HCT116 (cell line): ENCODE data around the gene SNX25. TPM values are rescaled to one million over a fixed set of nuclear protein-coding genes. Genes with fewer than 3 reads are reported as not detected.

Source experiments
- ATAC-seq: fragments of 200-7000 bp; cut with Tn5 transposase; 2 replicates; pipeline ENCODE4 v1.9.1; 2020; ENCODE audit warnings: mild to moderate bottlenecking, moderate library complexity
- BruUV-seq: library from RNA; stranded (reverse); fragments of 400-500 nt; replicated peaks from 2 replicates; lab custom pipeline; 2021; lab: Mats Ljungman, UMichigan
- CTCF ChIA-PET: fragments of 300-600 bp; sonication (Branson Sonifier 250); formaldehyde crosslinking; loops from one replicate; lab custom pipeline; 2021; ENCODE audit warnings: antibody characterized with exemption; lab: Charles Lee
- POLR2A ChIA-PET: fragments of 300-600, 350-600 bp; sonication (Branson Sonifier 250); formaldehyde crosslinking; loops from one replicate; lab custom pipeline; 2021; ENCODE audit warnings: antibody characterized with exemption; lab: Charles Lee
- RAD21 ChIA-PET, 2 experiments: fragments of 300-600 bp; sonication (Branson Sonifier 250); formaldehyde crosslinking; loops; one replicate each; lab custom pipeline; 2023; ENCODE audit warnings: low total read pairs in 2 of 2; ENCODE audit not compliant: uncharacterized antibody in 2 of 2, unreplicated experiment in 2 of 2, low non-redundant PET in 1 of 2; lab: Charles Lee
- DNase-seq: peaks from one replicate; pipeline ENCODE4 v3.0.0-alpha.2; 2010; ENCODE audit warnings: low read depth, low spot score
- H2AFZ ChIP-seq: fragments of 200-600 bp; shearing (Covaris generic), sonication (generic); 2 replicates; pipeline ENCODE4 v1.6.1; 2017; ENCODE audit warnings: low read depth, mixed run types, mixed read lengths, antibody characterized with exemption, low read length; ENCODE audit not compliant: poor library complexity, severe bottlenecking
- H3K27ac ChIP-seq: 2 replicates; pipeline ENCODE4 v1.5.1; 2012; ENCODE audit warnings: low read depth, low read length
- H3K27me3 ChIP-seq: fragments of 200-600 bp; sonication (generic); 2 replicates; pipeline ENCODE4 v1.6.1; 2016; ENCODE audit warnings: mixed run types, low read length, mixed read lengths; ENCODE audit not compliant: insufficient read depth
- H3K36me3 ChIP-seq, 2 experiments: fragments of 200-500 bp in 1 of 2; fragments of 200-600 bp in 1 of 2; sonication (Bioruptor generic) in 1 of 2; sonication (generic) in 1 of 2; 2 replicates each; pipeline versions ENCODE4 v1.5.1 to v1.6.1; 2014 to 2016; ENCODE audit warnings: low read length in 2 of 2, inconsistent platforms in 1 of 2, mixed read lengths in 1 of 2, mixed run types in 1 of 2; ENCODE audit not compliant: insufficient read depth in 2 of 2, control insufficient read depth in 1 of 2
- H3K4me1 ChIP-seq, 2 experiments: fragments of 200-600 bp in 1 of 2; sonication (generic) in 1 of 2; 2 replicates each; pipeline versions ENCODE4 v1.5.1 to v1.6.1; 2012 to 2017; ENCODE audit warnings: low read length in 2 of 2, inconsistent platforms in 1 of 2, mild to moderate bottlenecking in 1 of 2, mixed read lengths in 1 of 2, mixed run types in 1 of 2, moderate library complexity in 1 of 2; ENCODE audit not compliant: insufficient read depth in 2 of 2, control insufficient read depth in 1 of 2
- H3K4me2 ChIP-seq: fragments of 200-600 bp; sonication (generic); 2 replicates; pipeline ENCODE4 v1.6.1; 2017; ENCODE audit warnings: mixed run types, low read length, mixed read lengths
- H3K4me3 ChIP-seq, 2 experiments: fragments of 200-600 bp in 1 of 2; sonication (generic) in 1 of 2; replicated peaks in 1 of 2; 2 replicates each; pipeline ENCODE4 v1.5.1; 2011 to 2016; ENCODE audit warnings: low read length in 2 of 2, control low read depth in 1 of 2, low read depth in 1 of 2, mild to moderate bottlenecking in 1 of 2, mixed read lengths in 1 of 2, mixed run types in 1 of 2
- H3K79me2 ChIP-seq: fragments of 200-600 bp; sonication (generic); 2 replicates; pipeline ENCODE4 v1.6.1; 2017; ENCODE audit warnings: mild to moderate bottlenecking, mixed run types, low read length, moderate library complexity, mixed read lengths; ENCODE audit not compliant: insufficient read depth
- H3K9ac ChIP-seq: fragments of 200-600 bp; sonication (generic); 2 replicates; pipeline ENCODE4 v1.6.1; 2016; ENCODE audit warnings: low read length, mixed read lengths
- H3K9me2 ChIP-seq: fragments of 200-600 bp; sonication (generic), shearing (Covaris generic); 2 replicates; pipeline ENCODE4 v1.6.1; 2017; ENCODE audit warnings: mixed run types, mild to moderate bottlenecking, moderate library complexity; ENCODE audit not compliant: insufficient read depth
- H3K9me3 ChIP-seq, 2 experiments: fragments of 200-500 bp in 1 of 2; fragments of 200-600 bp in 1 of 2; sonication (Bioruptor generic) in 1 of 2; sonication (generic) in 1 of 2; 2 replicates each; pipeline ENCODE4 v1.6.1; 2014 to 2017; ENCODE audit warnings: low read length in 2 of 2, mixed read lengths in 2 of 2, inconsistent platforms in 1 of 2, low read depth in 1 of 2, mild to moderate bottlenecking in 1 of 2, mixed run types in 1 of 2, moderate library complexity in 1 of 2; ENCODE audit not compliant: control insufficient read depth in 1 of 2, insufficient read depth in 1 of 2
- H4K20me1 ChIP-seq: fragments of 200-600 bp; sonication (generic), shearing (Covaris generic); 2 replicates; pipeline ENCODE4 v1.6.1; 2017; ENCODE audit warnings: mixed run types, mild to moderate bottlenecking, moderate library complexity; ENCODE audit not compliant: insufficient read depth
- ATF3 ChIP-seq: IDR thresholded peaks from 2 replicates; pipeline ENCODE4 v1.6.1; 2012
- CEBPB ChIP-seq: IDR thresholded peaks from 2 replicates; pipeline ENCODE4 v1.6.1; 2012; ENCODE audit warnings: low read depth
- CTCF ChIP-seq, 3 experiments: fragments of 200-600 bp in 1 of 3; sonication (generic) in 1 of 3; IDR thresholded peaks in 2 of 3; conservative IDR thresholded peaks in 1 of 3; 2 replicates each; pipeline ENCODE4 v1.5.1; 2012 to 2017; ENCODE audit warnings: low read depth in 2 of 3, low read length in 2 of 3, antibody characterized with exemption in 1 of 3, borderline replicate concordance in 1 of 3, control low read depth in 1 of 3, mild to moderate bottlenecking in 1 of 3, mixed read lengths in 1 of 3, mixed run types in 1 of 3, moderate library complexity in 1 of 3; ENCODE audit not compliant: insufficient read depth in 1 of 3
- EZH2phosphoT487 ChIP-seq: fragments of 200-600 bp; IDR thresholded peaks from 2 replicates; pipeline ENCODE4 v1.6.1; 2018; ENCODE audit warnings: antibody characterized with exemption, borderline replicate concordance
- FOSL1 ChIP-seq: IDR thresholded peaks from 2 replicates; pipeline ENCODE4 v1.6.1; 2012; ENCODE audit warnings: low read depth
- JUND ChIP-seq: IDR thresholded peaks from 2 replicates; pipeline ENCODE4 v1.6.1; 2012
- MAX ChIP-seq: IDR thresholded peaks from 2 replicates; pipeline ENCODE4 v1.6.1; 2012
- POLR2AphosphoS5 ChIP-seq: IDR thresholded peaks from 2 replicates; pipeline ENCODE4 v1.6.1; 2011; ENCODE audit warnings: mild to moderate bottlenecking, low read depth, low read length, moderate library complexity
- RAD21 ChIP-seq: IDR thresholded peaks from 2 replicates; pipeline ENCODE4 v1.6.1; 2012; ENCODE audit warnings: low read depth, mild to moderate bottlenecking
- SP1 ChIP-seq: IDR thresholded peaks from 2 replicates; pipeline ENCODE4 v1.6.1; 2012; ENCODE audit warnings: low read depth
- SRF ChIP-seq: IDR thresholded peaks from 2 replicates; pipeline ENCODE4 v1.6.1; 2012; ENCODE audit warnings: low read depth
- YY1 ChIP-seq: IDR thresholded peaks from 2 replicates; pipeline ENCODE4 v1.6.1; 2011; ENCODE audit warnings: low read length, low read depth, moderate library complexity, mild to moderate bottlenecking; ENCODE audit not compliant: insufficient replicate concordance; ENCODE audit errors: extremely low read depth
- ZBTB33 ChIP-seq: IDR thresholded peaks from 2 replicates; pipeline ENCODE4 v1.6.1; 2011; ENCODE audit warnings: mild to moderate bottlenecking, low read length, moderate library complexity; ENCODE audit not compliant: insufficient replicate concordance; ENCODE audit errors: extremely low read depth
- ZFX ChIP-seq: fragments of 450-650 bp; IDR thresholded peaks from 2 replicates; pipeline ENCODE4 v1.6.1; 2017
- intact Hi-C: fragments of 100-400 bp; cut with micrococcal nuclease; formaldehyde crosslinking; loops from 2 replicates; pipeline ENCODE4 v1.10.0; 2022
- total RNA-seq: library from RNA; stranded (reverse); gene quantifications from one replicate; pipeline ENCODE4 v1.2.1, GENCODE V29; 2021; ENCODE audit not compliant: unreplicated experiment
- TF ChIP-seq, protein P1 (sequence below): IDR thresholded peaks from 2 replicates; pipeline ENCODE4 v1.6.1; 2012; ENCODE audit warnings: low read depth

The SNX25 gene
- total RNA-seq, 1 experiment from 2014 or later, result 20.9 TPM

GRCh38 chr4:185221491-185221890 is 12.1 kb downstream of the SNX25 start:
- Histone ChIP-seq H3K36me3 (no peaks in the 10 kb centered on the region), H3K4me2 (no peak overlapping the region), H3K4me3 (no peak overlapping the region), H2AFZ (no peak overlapping the region), H3K27me3 (no peaks in the 10 kb centered on the region), H3K27ac (no peak overlapping the region), H3K9ac (no peak overlapping the region), H3K79me2 (peaks cover 59% of the 10 kb centered on the region), H3K9me3 (no peaks in the 10 kb centered on the region)
- no TSS peak for BruUV-seq
- ATAC-seq (no peak), DNase-seq (no peak)
- TF ChIP-seq ATF3 (no peak), MAX (no peak), EZH2phosphoT487 (no peak), ZBTB33 (no peak), YY1 (no peak), CEBPB (no peak), SRF (no peak), POLR2AphosphoS5 (no peak), CTCF (IDR thresholded peaks at IDR 0.05 in 2 of 3, conservative IDR thresholded peaks at IDR 0.05 in 1 of 3; ENCODE audit: borderline replicate concordance in 1 of 3, insufficient read depth in 1 of 3, low read depth in 2 of 3, low read length in 2 of 3) (no peak), SP1 (no peak), ZFX (no peak), JUND (no peak), RAD21 (no peak), FOSL1 (no peak)
- TF ChIP-seq, protein P1, sequence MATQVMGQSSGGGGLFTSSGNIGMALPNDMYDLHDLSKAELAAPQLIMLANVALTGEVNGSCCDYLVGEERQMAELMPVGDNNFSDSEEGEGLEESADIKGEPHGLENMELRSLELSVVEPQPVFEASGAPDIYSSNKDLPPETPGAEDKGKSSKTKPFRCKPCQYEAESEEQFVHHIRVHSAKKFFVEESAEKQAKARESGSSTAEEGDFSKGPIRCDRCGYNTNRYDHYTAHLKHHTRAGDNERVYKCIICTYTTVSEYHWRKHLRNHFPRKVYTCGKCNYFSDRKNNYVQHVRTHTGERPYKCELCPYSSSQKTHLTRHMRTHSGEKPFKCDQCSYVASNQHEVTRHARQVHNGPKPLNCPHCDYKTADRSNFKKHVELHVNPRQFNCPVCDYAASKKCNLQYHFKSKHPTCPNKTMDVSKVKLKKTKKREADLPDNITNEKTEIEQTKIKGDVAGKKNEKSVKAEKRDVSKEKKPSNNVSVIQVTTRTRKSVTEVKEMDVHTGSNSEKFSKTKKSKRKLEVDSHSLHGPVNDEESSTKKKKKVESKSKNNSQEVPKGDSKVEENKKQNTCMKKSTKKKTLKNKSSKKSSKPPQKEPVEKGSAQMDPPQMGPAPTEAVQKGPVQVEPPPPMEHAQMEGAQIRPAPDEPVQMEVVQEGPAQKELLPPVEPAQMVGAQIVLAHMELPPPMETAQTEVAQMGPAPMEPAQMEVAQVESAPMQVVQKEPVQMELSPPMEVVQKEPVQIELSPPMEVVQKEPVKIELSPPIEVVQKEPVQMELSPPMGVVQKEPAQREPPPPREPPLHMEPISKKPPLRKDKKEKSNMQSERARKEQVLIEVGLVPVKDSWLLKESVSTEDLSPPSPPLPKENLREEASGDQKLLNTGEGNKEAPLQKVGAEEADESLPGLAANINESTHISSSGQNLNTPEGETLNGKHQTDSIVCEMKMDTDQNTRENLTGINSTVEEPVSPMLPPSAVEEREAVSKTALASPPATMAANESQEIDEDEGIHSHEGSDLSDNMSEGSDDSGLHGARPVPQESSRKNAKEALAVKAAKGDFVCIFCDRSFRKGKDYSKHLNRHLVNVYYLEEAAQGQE, result no peak
- TF ChIP-seq, all 23 proteins: peak for 0
- Histone ChIP-seq H3K9me2 (no peaks in the 10 kb centered on the region), H3K4me1 (peaks cover 0 to 12% of the 10 kb centered on the region in 2 experiments; a peak in 2 of 4 replicates), H4K20me1 (no peaks in the 10 kb centered on the region)
- intact Hi-C loops, result no loop called here
- ChIA-PET POLR2A (no interaction called here), RAD21 (no interaction called here), CTCF (no interaction called here)
